ENCODE measurements around the gene SEC23A.
"Not testable (repeated sequence)": the region's sequence is repeated elsewhere in the genome, so short reads cannot be mapped to it uniquely, and the experiment has no call there.

Gene SEC23A

DNA sequence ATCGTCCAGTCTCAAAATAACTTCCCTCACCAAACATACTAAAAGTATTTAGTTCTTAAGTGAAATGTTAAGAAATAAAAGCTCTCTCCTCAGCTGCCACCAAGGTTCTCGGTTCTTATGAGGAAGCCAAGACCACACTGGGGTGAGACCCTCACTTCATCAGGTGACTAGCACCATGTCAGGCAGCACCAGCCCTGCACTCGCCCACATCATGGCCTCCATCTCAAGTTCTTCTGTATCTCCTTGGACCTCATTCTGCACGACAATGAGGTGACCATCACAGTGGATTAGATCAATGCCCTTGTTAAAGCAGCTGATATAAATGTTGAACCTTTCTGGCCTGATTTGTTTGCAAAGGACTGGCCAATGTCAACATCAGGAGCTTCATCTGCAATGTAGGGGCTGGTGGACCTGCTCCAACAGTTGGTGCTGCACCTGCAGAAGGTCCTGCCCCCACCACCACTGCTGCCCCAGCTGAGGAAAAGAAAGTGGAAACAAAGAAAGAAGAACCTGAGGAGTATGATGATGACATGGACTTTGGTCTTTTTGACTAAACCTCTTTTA lies 12.4 kb downstream of the SEC23A start:
- no peak for DNase-seq

DNA sequence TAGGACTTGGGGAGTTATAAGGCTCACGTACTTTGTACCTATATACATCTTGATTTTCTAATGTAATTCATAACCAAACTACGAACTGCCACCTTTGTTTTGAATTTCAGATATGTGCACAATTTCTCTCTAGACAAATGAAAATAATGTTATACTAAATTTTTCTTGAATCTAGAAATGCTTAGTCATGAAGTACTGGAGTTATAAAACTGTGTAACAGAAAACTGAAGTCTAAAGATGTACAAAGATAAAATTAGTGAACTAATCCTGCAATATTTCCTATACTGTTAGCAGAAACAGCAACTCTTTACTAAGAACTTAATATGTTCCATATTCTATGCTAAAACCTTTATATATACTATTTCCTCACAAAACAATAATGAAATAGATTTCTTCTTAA lies 15.5 kb downstream of the SEC23A start:
- no peak for DNase-seq

GRCh38 chr14:39085933-39086332 lies 17.1 kb downstream of the SEC23A start:
- no peak for DNase-seq

DNA sequence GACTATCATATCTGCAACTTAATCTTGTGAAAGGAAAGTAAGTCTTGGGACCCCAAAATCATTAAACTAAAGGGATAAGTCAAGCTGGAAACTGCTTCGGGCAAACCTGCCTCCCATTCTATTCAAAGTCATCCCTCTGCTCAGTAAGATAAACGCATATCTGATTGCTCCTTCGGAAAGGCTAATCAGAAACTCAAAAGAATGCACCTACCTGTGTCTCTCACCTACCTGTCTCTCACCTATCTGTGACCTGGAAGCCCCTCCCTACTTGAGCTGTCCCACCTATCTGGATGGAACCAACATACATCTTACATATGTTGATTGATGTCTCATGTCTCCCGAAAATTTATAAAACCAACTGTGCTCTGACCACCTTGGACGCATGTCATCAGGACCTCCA lies 19.9 kb downstream of the SEC23A start:
- DNase-seq = no peak

- DNase-seq = no peak
Observed at GRCh38 chr14:39080886-39081285, 22.1 kb downstream of the SEC23A start.

GRCh38 chr14:39071096-39071495 lies 31.9 kb downstream of the SEC23A start:
- DNase-seq = no peak

GRCh38 chr14:39069923-39070322 lies 33.1 kb downstream of the SEC23A start:
- DNase-seq = no peak

DNA sequence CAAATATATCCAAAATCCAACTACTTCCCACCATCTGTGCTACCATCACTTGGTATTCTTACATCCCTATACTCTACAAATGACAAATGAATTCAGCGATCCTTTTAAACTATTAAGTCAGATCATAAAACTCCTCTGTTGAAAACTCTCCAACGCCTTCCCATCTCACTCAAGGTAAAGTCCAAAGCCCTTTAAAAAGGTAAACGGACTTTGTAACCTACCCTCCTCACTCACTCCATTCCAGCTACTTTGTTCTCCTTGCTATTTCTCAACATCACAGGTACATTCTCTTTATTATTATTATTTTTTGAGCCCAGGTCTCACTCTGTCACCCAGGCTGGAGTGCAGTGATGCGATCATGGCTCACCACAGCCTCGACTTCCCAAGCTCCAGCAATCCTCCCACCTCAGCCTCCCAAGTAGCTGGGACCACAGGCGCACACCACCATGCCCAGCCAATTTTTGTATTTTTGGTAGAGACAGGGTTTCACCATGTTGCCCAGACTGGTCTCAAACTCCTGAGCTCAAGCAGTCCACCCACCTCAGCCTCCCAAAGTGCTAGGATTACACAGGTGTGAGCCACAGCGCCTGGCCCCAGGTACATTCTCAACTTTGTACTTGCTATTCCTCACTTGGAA lies 33.7 kb downstream of the SEC23A start:
- not testable (repeated sequence) for DNase-seq

DNA sequence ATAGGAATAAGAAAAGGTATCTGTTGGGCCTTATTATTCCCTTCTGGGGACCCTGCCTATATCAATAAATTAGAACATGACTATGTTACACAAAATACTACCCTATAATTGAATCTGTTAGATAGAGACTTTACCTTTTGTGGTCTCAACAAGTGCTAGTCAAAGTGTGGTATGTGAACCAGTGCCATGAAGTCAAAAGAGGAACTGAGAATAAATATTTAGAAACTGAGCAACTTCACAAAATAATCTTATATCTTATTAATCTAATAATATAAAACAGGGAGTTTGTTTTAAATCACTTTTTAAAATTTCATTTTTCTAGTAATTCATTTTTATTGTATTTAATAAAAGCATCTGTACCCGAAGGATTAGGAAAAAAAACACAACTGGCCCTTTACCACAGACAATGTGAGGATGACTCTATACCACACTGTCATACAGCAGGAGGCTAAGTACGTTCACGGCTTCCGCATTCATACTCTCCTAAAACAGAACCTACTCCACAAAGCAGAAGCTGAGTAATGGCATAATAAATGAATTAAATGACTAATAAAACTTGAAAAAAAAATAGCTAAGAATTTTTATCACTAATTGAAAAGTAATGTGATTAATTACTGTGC lies 42.1 kb downstream of the SEC23A start:
- no peak for DNase-seq

GRCh38 chr14:39055786-39056474 lies 47.1 kb downstream of the SEC23A start:
- no peak for DNase-seq

DNA sequence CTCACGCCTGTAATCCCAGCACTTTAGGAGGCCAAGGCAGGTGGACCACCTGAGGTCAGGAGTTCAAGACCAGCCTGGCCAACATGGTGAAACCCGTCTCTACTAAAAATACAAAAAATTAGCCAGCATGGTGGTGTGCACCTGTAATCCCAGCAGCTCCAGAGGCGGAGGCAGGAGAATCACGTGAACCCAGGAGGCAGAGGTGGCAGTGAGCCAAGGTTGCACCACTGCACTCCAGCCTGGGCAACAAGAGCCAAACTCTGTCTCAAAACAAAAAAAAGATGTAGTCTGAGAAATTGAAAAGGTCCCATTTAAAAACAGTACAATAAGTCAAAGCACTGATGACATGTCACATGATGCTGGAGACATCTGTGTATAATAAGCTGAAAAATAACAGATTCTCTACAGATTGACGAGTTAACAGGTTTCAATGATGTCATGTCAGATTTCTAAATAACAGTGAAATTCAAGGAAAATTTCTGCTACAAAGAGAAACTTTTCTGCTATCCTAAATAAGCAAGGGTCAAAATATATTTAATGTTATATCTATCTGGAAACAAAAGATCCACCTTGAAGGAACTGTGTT lies 50.1 kb downstream of the SEC23A start:
- DNase-seq = not testable (repeated sequence)

DNA sequence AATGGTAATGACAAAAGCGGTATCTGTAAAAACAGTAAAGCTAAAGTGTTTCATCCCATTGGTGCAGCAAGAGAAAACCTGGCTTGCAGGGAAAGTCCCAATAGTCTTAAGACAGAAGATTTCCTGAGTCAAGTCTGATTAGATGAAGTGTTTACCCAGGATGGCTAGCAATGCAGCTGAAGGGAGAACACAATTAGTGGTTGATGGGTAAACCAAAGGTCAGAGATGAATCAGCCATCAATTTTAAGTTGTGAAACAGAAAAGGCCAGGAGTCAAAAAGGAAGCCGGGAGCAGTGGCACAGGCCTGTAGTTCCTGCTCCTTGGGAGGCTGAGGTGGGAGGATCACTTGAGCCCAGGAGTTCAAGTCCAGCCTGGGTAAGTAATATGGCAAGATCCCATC lies 52.6 kb downstream of the SEC23A start:
- DNase-seq = no peak

DNA sequence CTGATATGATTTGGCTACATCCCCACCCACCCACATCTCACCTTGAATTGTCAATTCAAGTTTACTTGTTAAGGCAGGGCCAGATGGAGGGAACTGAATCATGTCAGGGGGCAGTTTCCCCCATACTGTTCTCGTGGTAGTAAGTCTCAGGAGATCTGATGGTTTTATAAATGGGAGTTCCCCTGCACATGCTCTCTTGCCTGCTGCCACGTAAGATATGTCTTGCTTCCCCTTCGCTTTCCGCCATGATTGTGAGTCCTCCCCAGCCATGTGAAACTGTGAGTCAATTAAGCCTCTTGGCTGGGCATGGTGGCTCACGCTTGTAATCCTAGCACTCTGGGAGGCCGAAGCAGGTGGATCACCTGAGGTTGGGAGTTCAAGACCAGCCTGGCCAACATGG lies 57.1 kb downstream of the SEC23A start:
- DNase-seq = not testable (repeated sequence)

DNA sequence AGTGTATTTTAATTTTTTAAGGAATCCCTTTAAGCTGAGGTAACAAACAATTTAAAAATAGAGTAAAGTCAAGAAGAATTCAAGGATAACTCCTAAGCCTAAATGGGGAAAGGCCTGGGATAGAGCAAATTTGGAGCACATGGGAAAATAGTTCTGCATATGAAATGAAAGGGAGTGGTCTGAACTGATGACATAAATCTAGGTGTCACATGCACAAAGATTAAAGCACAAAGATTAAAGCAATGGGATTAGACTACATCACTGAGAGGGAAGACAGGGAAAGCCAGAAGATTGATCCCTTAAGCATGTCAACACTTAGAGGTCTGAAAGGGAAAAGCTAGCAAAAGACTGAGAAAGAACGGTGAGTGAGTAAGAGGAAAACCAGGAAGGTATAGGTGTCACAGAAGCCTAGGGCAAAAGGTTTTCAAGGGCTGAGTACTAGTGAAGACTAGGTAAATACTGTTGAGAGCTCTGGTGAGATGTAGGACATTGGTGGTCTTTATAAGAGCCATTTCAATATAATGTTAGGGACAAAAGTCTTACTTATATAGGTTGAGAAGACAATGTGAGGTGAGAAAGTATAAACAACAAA lies 59.6 kb downstream of the SEC23A start:
- DNase-seq = no peak

DNA sequence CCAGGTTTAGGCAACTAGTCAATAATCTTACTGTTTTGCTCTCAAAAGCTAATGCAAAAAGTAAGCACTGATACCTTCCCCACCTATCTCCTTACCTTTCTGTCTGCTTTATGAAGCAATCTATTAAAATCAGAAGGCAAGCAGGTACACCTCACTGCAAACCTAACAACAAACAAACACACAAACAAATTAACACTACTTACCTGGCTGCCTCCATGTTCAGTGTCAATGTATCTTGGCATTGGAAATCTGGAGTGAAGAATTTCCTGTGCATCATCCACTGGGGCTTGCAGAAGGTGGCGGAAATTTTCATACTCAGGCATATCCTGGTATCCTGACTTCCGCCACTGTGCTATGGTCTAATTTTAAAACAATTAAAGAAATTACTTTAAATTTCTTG lies 62.5 kb downstream of the SEC23A start:
- DNase-seq = no peak

GRCh38 chr14:39038542-39038941 lies 64.5 kb downstream of the SEC23A start:
- DNase-seq = no peak

DNA sequence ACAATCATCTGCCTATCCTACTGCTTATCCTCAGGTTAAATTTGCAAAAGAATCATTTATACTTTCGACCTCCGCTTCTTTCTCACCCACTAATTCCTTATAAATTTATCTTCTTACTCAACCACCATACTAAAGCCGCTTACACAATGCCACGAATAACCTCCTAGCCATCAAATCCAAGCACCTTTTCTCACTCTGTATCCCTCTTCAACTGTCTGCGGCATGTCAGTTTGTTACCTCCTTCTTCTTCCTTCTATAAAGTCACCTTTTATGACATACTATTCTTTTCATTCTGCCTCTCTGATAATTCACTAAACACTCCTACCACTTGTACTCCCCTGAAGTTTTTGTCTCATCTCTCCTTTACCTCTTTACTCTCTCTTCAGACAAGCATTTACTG lies 66.3 kb downstream of the SEC23A start:
- no peak for DNase-seq

DNA sequence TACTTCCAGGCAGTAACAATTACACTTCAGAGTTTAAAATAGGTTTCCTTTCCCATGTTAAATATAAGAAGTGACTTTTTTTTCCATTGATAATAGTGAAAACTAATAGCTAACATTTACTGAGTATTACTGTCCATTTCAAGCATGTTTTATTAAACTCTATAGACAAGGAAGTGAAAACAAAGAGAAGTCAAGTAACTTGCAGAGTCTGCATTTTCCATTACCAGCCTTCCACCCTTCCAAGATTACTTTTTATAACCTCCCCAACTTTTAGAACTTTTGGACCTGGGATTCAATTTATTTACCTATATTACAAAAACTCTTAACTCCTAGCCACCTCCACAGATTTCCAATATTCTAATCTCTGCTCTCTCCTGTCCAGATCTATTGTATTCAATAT lies 67.7 kb downstream of the SEC23A start:
- DNase-seq = no peak

DNA sequence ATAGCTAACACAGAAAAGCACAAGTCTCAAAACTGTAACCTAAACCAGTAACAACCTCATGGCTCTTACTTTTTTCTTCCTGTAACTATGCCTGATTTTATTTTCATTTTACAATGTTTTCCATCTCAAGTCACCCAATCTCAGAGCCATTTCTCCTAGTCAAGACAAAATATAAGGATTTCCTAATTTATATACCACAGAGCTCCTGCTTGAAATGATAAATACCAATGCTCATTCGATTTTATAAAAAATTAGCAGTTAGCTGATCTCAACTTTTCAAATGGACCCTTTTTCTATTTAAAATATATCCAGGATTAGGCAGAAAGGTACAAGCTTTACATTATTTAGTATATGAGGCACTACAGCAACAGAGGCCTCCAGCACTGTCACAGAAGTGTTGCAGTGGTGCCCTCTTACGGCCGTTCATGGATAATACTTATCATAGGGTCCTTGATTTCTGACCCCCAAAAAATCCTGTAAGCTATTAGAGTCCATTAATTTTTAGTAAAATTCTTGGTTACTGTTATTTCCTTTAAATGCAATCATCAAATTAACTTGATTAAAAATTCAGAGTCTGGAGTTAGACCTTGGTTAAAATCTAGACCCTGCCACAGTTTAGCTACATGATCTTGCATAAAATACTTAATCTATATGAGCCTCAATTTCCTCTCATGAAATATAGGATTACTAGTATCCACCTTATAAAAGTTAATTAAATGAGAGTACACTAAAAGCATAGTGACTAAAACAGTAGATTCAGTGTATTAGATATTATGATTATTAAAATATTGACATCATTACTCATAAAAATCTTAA lies 68.3 kb downstream of the SEC23A start:
- DNase-seq = no peak

DNA sequence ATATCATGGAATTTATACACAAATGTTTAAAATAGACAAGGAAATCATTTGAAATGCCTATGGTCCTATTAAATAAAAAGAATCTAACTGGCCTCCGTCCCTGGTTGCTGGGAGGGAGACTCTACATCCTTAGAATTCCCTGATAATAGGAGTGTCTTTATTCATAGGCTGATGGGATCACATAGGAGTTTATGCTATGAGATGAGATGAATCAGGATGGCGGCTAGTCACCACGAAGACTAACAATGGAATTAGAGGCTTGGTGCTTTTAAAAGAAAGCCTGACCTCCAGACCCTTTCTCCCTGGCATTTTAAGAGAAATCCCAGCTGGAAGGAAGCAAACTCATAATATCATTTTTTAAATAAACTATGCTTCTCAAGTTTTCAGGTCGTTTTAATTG lies 69.7 kb downstream of the SEC23A start:
- no peak for DNase-seq

- no peak for DNase-seq
Observed at GRCh38 chr14:39030209-39030608, 72.8 kb downstream of the SEC23A start.

DNA sequence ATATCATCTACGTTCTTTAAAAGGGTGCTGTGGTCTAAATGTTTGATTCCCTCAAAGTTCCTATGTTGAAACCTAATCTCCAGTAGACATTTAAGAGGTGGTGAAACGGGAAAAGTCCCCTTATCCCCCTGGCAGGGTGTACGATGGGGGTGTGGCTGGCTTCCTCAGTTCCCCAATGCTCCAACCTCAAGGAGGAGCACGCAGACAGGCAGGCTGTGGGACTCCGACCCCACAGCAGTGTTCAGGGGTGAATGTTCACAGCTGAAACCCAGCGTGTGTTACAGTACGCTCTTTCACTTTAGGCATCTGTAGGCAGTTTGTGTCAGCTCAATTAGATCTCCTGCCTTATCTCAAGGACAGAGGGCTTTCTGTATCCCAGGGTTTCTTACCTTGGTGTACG lies 73.2 kb downstream of the SEC23A start:
- no peak for DNase-seq

Data from effector CD4-positive, alpha-beta T cell (primary cell).